AG04449 (cell line): Measurements from ENCODE around the gene LHFPL6.

Experiments used
- CTCF ChIA-PET: fragments of 350-600 bp; formaldehyde crosslinking; extraction: SDS; loops from one replicate; lab custom pipeline; 2021; ENCODE audit warnings: antibody characterized with exemption; lab: Yijun Ruan, JAX
- POLR2A ChIA-PET: fragments of 400-600, 350-600 bp; formaldehyde crosslinking; extraction: SDS; loops from one replicate; lab custom pipeline; 2020; ENCODE audit warnings: antibody characterized with exemption, inconsistent platforms; lab: Yijun Ruan, JAX
- DNase-seq: peaks from one replicate; pipeline ENCODE4 v3.0.0-alpha.2; 2010; ENCODE audit warnings: low read depth, low spot score
- H3K4me3 ChIP-seq: 2 replicates; pipeline ENCODE4 v1.5.1; 2011; ENCODE audit warnings: low read depth, mild to moderate bottlenecking, control low read depth, low read length
- CTCF ChIP-seq: IDR thresholded peaks from one replicate; pipeline ENCODE4 v1.5.1; 2011; ENCODE audit warnings: mild to moderate bottlenecking, moderate library complexity, low read length, control low read depth, inconsistent platforms; ENCODE audit not compliant: insufficient read depth; ENCODE audit errors: missing control alignments

Gene LHFPL6

DNA sequence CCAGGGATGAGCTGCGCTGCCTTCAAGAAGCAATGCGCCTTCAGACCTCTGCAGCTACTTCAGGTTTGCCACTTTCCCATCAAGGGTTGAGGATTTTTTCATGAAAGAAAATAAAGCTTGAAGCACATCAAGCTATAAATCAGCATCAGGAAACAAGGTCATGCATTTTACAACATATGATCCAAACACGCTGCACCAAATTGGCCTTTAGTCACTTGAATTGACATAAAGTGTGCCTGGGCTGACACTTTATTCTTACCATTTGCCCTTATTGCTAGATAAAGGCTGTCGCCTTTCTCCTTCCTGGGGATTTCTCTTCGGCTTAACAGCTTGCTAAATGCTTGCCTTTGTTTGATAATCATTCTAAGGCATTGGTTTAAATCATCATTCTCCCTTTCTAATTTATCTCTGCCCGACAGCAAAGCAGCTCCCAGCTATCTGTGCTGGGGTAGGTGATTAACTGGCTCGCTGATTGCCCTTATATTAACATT lies 87.7 kb downstream of the LHFPL6 start:
- ChIA-PET POLR2A (no interaction called here), CTCF (interaction anchor here (0.6 to 2.7 kb wide), 5 partner anchors 9 to 518 kb away, joined by 3 to 12 read pairs (median 3); no protein-coding TSS in a partner anchor)
- H3K4me3 ChIP-seq = no peak overlapping the region
- TF ChIP-seq CTCF = no peak
- no peak for DNase-seq

GRCh38 chr13:39512687-39513086 lies 90.3 kb downstream of the LHFPL6 start:
- TF ChIP-seq CTCF = no peak
- no peak for DNase-seq
- CTCF ChIA-PET = no interaction called here
- H3K4me3 ChIP-seq = no peak overlapping the region
- POLR2A ChIA-PET = no interaction called here

GRCh38 chr13:39510316-39510695 lies 92.7 kb downstream of the LHFPL6 start:
- TF ChIP-seq CTCF = no peak
- ChIA-PET CTCF (no interaction called here), POLR2A (no interaction called here)
- no peak overlapping the region for H3K4me3 ChIP-seq
- no peak for DNase-seq

DNA sequence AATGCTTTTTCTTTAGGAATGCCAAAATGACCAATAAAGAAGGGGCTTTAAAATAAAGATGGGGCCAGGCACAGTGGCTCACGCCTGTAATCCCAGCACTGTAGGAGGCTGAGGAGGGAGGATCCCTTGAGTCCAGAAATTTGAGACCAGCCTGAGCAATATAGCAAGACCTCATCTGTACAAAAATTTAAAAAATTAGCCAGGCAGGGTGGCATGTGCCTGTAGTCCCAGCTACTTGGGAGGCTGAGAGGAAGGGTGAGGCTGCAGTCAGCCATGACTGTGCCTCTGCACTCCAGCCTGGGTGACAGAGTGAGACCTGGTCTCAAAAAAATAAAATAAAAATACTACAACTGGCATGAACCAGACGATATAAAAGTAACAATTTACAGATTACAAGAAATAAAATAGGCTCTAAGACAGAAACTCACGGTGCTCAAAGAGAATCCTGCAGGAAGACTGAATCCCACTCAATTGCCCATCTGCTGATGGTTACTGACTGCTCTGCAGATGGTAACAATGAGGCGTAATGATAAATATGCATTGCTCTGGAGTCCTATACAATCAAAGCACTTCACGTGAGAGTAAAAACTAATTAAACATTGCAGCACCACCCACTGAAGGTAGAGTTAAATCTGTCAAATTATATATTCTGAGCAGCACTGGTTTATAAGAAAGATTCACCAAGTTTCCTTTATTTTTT lies 93.2 kb downstream of the LHFPL6 start:
- DNase-seq = no peak
- POLR2A ChIA-PET = interaction anchor here (0.6 kb wide), 1 partner anchor 89 kb away, joined by 3 read pairs; no protein-coding TSS in a partner anchor

GRCh38 chr13:39506559-39507390 lies 96.2 kb downstream of the LHFPL6 start:
- ChIA-PET CTCF (interaction anchor here (1.3 to 1.4 kb wide), 2 partner anchors 9 to 20 kb away, joined by 3 read pairs; no protein-coding TSS in a partner anchor), POLR2A (no interaction called here)
- no peak overlapping the region for H3K4me3 ChIP-seq
- TF ChIP-seq CTCF = no peak
- DNase-seq = no peak

More for the DNA sequence above, 93.2 kb downstream of the LHFPL6 start:
- CTCF ChIA-PET = no interaction called here
- H3K4me3 ChIP-seq = no peak overlapping the region
- no peak for TF ChIP-seq CTCF

DNA sequence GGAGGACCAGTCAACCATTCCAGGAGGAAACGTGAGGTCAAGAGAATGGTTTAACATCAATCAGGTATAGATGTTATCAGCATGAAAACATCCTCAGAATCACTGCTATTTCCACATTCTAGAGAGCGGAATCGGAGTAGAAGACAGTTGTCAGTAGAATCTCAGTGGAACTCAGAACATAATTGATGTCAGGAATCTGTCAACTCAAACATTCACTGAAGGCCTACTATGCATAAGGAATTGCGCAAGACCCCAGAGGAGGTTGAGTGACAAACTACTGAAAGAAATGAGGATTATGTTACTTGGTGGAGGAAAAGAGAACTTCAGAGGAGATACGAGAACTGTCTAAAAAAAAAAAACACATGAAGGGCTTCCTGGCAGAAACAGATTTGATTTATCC lies 97.8 kb downstream of the LHFPL6 start:
- ChIA-PET POLR2A (no interaction called here), CTCF (interaction anchor here (1.2 to 1.4 kb wide), 3 partner anchors 9 to 23 kb away, joined by 3 read pairs; no protein-coding TSS in a partner anchor)
- no peak for TF ChIP-seq CTCF
- DNase-seq = no peak
- H3K4me3 ChIP-seq = no peak overlapping the region
